GM23338 (cell line): ENCODE measurements around the gene SLC29A2. TPM values are rescaled to one million over a fixed set of nuclear protein-coding genes. Genes with fewer than 3 reads are reported as not detected.

Experiments used
- ATAC-seq: fragments of 200-7000 bp; cut with Tn5 transposase; 3 replicates; pipeline ENCODE4 v1.9.1; 2020
- DNase-seq: peaks from one replicate; pipeline ENCODE4 v3.0.0-alpha.2; 2015; ENCODE audit warnings: low spot score
- H2AFZ ChIP-seq: fragments of 200-600 bp; sonication (generic); 2 replicates; pipeline ENCODE4 v1.8.0; 2016; ENCODE audit warnings: antibody characterized with exemption, mild to moderate bottlenecking, moderate library complexity
- H3F3A ChIP-seq: fragments of 200-600 bp; sonication (generic); replicated peaks from 2 replicates; pipeline ENCODE4 v1.8.0; 2017; ENCODE audit warnings: antibody characterized with exemption, mixed run types, low read depth
- H3K27ac ChIP-seq: fragments of 200-600 bp; sonication (generic); 2 replicates; pipeline ENCODE4 v1.6.1; 2016; ENCODE audit warnings: low read depth
- H3K27me3 ChIP-seq: fragments of 200-600 bp; sonication (generic); 2 replicates; pipeline ENCODE4 v1.8.0; 2016; ENCODE audit warnings: mild to moderate bottlenecking, mixed run types, moderate library complexity; ENCODE audit not compliant: insufficient read depth
- H3K36me3 ChIP-seq: fragments of 200-600 bp; sonication (generic); 2 replicates; pipeline ENCODE4 v1.8.0; 2016; ENCODE audit warnings: mild to moderate bottlenecking; ENCODE audit not compliant: insufficient read depth
- H3K4me1 ChIP-seq: fragments of 200-600 bp; sonication (generic); 2 replicates; pipeline ENCODE4 v1.8.0; 2016; ENCODE audit warnings: mild to moderate bottlenecking, moderate library complexity; ENCODE audit not compliant: insufficient read depth
- H3K4me2 ChIP-seq: fragments of 200-600 bp; sonication (generic); 2 replicates; pipeline ENCODE4 v1.7.1; 2017; ENCODE audit warnings: mixed run types
- H3K4me3 ChIP-seq: fragments of 200-600 bp; sonication (generic); 2 replicates; pipeline ENCODE4 v1.6.1; 2016; ENCODE audit warnings: mixed run types
- H3K79me2 ChIP-seq: fragments of 200-600 bp; sonication (generic); replicated peaks from 2 replicates; pipeline ENCODE4 v1.8.0; 2017; ENCODE audit warnings: mild to moderate bottlenecking; ENCODE audit not compliant: insufficient read depth
- H3K9me2 ChIP-seq: fragments of 200-600 bp; sonication (generic); 2 replicates; pipeline ENCODE4 v1.8.0; 2017; ENCODE audit not compliant: insufficient read depth
- H4K20me1 ChIP-seq: fragments of 200-600 bp; sonication (generic); replicated peaks from 2 replicates; pipeline ENCODE4 v1.8.0; 2017; ENCODE audit warnings: mild to moderate bottlenecking; ENCODE audit not compliant: insufficient read depth
- H3K27ac Mint-ChIP-seq: 2 replicates; pipeline ENCODE4 v1.8.0; 2020; ENCODE audit warnings: inconsistent platforms, mild to moderate bottlenecking, moderate library complexity, mixed read lengths
- H3K27me3 Mint-ChIP-seq: 3 replicates; pipeline ENCODE4 v1.8.0; 2022; ENCODE audit warnings: low read depth, mild to moderate bottlenecking, moderate library complexity, mixed read lengths, inconsistent platforms; ENCODE audit not compliant: insufficient read depth, poor library complexity
- H3K36me3 Mint-ChIP-seq: 3 replicates; pipeline ENCODE4 v1.8.0; 2021; ENCODE audit warnings: low read depth, mild to moderate bottlenecking, inconsistent platforms, moderate library complexity, mixed read lengths
- H3K4me1 Mint-ChIP-seq: 3 replicates; pipeline ENCODE4 v1.8.0; 2020; ENCODE audit warnings: mild to moderate bottlenecking, inconsistent platforms, mixed read lengths
- H3K4me3 Mint-ChIP-seq: 3 replicates; pipeline ENCODE4 v1.8.0; 2021; ENCODE audit warnings: moderate library complexity, mild to moderate bottlenecking, inconsistent platforms, mixed read lengths
- H3K9me3 Mint-ChIP-seq: 3 replicates; pipeline ENCODE4 v1.8.0; 2020; ENCODE audit warnings: moderate library complexity, mild to moderate bottlenecking, inconsistent platforms, mixed read lengths
- CTCF ChIP-seq, 2 experiments: fragments of 200-600 bp in 1 of 2; sonication (generic) in 1 of 2; conservative IDR thresholded peaks; 2 replicates each; pipeline versions ENCODE4 v1.5.1 to v1.6.1; 2016 to 2017; ENCODE audit warnings: antibody characterized with exemption in 2 of 2, low read depth in 2 of 2, mild to moderate bottlenecking in 2 of 2, moderate library complexity in 1 of 2
- EZH2 ChIP-seq: fragments of 200-600 bp; sonication (generic); IDR thresholded peaks from one replicate; pipeline ENCODE4 v1.8.0; 2017; ENCODE audit warnings: antibody characterized with exemption, mild to moderate bottlenecking, low read depth; ENCODE audit not compliant: unreplicated experiment
- NANOG ChIP-seq: IDR thresholded peaks from 2 replicates; pipeline ENCODE4 v1.6.1; 2016; ENCODE audit warnings: antibody characterized with exemption, borderline replicate concordance
- ZNF114 ChIP-seq: fragments of 250-450 bp; sonication (Bioruptor Pico); IDR thresholded peaks from 2 replicates; pipeline ENCODE4 v1.5.0; 2020; ENCODE audit warnings: mild to moderate bottlenecking, moderate library complexity
- ZNF462 ChIP-seq: fragments of 250-450 bp; sonication (Bioruptor Pico); IDR thresholded peaks from 2 replicates; pipeline ENCODE4 v1.5.0; 2020; ENCODE audit warnings: mild to moderate bottlenecking, moderate library complexity
- polyA plus RNA-seq: library from polyadenylated mRNA; unstranded; fragments of >200 nt; fragmentation: Nextera tagmentation; extraction: Ambion mirVana; gene quantifications from 2 replicates; pipeline ENCODE4 v1.2.1, GENCODE V29; 2016
- total RNA-seq: library from RNA; depleted of rRNA; stranded (reverse); fragments of >200 nt; shearing (Covaris generic); gene quantifications from 2 replicates; pipeline ENCODE4 v1.2.3, GENCODE V29; 2014

Gene SLC29A2
- total and polyA plus RNA-seq, 2 experiments from 2014 or later, result 26.0 to 31.1 TPM

DNA sequence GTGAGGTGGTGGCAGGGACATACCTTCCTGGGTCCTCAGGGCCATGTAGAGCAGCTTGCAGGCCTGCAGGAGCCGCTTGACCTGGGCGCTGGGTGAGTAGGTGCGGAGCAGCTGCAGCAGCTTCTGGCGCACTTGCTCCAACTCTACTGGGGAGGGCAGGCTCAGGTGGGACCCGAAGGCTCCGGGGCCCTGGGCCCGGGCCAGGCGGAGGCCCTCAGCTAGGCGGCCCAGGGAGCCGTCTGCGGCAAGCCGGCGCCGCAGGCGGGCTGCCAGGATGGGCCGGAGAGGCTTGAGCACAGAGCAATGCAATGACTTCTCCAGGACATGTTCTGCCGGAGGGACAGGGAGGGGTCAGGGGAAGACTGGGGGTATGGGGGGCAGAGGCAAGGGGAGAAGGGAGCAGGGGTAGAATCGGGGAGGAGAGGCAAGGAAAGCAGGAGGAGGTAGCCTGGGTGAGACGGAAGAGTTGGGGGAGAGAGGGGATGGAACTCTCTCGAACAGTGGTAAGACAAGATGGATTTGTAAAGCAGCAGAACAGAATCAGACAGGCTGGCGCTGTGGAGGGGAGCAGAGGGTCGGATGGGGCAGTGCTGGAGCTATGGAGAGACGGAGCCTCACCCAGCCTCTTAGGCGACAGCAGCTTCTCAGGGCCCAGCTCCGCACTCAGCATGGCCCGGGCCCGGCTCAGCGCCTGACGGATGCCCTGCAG, 37.5 kb downstream of the SLC29A2 start (continued):
- TF ChIP-seq EZH2 (no peak), NANOG (no peak), ZNF114 (CRISPR knock-in tag) (no peak), ZNF462 (CRISPR knock-in tag) (no peak)

GRCh38 chr11:66333220-66333877, 38.2 kb downstream of the SLC29A2 start:
- Histone ChIP-seq H3K4me1 (peaks cover 16% of the 10 kb centered on the region; the same call in 1 of the 2 replicates), H2AFZ (no peak overlapping the region), H3K4me3 (no peak overlapping the region), H3F3A (0 out of 2 replicates have a peak, but pooled peaks cover 6% of the 10 kb centered on the region), H3K27ac (no peak overlapping the region), H3K36me3 (no peaks in the 10 kb centered on the region), H3K27me3 (no peaks in the 10 kb centered on the region), H4K20me1 (no peaks in the 10 kb centered on the region), H3K9me2 (no peaks in the 10 kb centered on the region), H3K79me2 (no peaks in the 10 kb centered on the region), H3K4me2 (no peak overlapping the region)
- Mint-ChIP-seq H3K27me3 (peaks cover 13% of the 10 kb centered on the region), H3K4me1 (peaks cover 24% of the 10 kb centered on the region), H3K9me3 (no peaks in the 10 kb centered on the region), H3K36me3 (no peaks in the 10 kb centered on the region), H3K27ac (no peak overlapping the region), H3K4me3 (no peak overlapping the region)
- TF ChIP-seq NANOG (no peak), CTCF (conservative IDR thresholded peaks at IDR 0.05; ENCODE audit: low read depth in 2 of 2) (peak in 1 of 2 experiments; percentile 11; a peak in 1 of 4 replicates)
- ATAC-seq (no peak), DNase-seq (no peak)
